CD1c-positive myeloid dendritic cell (primary cell): Measurements from ENCODE around the gene LDB2.

Experiments
- DNase-seq: peaks from one replicate; pipeline ENCODE4 v3.0.0-alpha.2; 2016; ENCODE audit errors: extremely low spot score

LDB2 gene

GRCh38 chr4:16685536-16685935 is 212.9 kb downstream of the LDB2 start:
- no peak for DNase-seq

- no peak for DNase-seq
Measured at GRCh38 chr4:16684935-16685334, 213.5 kb downstream of the LDB2 start.

GRCh38 chr4:16684097-16684496 is 214.3 kb downstream of the LDB2 start:
- DNase-seq: no peak

GRCh38 chr4:16682975-16683374 is 215.5 kb downstream of the LDB2 start:
- DNase-seq: no peak

GRCh38 chr4:16677001-16677944 is 221.2 kb downstream of the LDB2 start:
- no peak for DNase-seq

- no peak for DNase-seq
Measured at GRCh38 chr4:16676230-16676770, 222.1 kb downstream of the LDB2 start.

GRCh38 chr4:16674082-16674481 is 224.4 kb downstream of the LDB2 start:
- no peak for DNase-seq

- DNase-seq: no peak
Measured at GRCh38 chr4:16672421-16672820, 226.0 kb downstream of the LDB2 start.

- DNase-seq: no peak
Measured at GRCh38 chr4:16671741-16672140, 226.7 kb downstream of the LDB2 start.

GRCh38 chr4:16670727-16671126 is 227.7 kb downstream of the LDB2 start:
- no peak for DNase-seq

GRCh38 chr4:16669036-16669435 is 229.4 kb downstream of the LDB2 start:
- DNase-seq: no peak

- no peak for DNase-seq
Measured at GRCh38 chr4:16668488-16668887, 230.0 kb downstream of the LDB2 start.

- DNase-seq: no peak
Measured at GRCh38 chr4:16667464-16667863, 231.0 kb downstream of the LDB2 start.

- DNase-seq: no peak
Measured at GRCh38 chr4:16665942-16666551, 232.4 kb downstream of the LDB2 start.

- DNase-seq: no peak
Measured at GRCh38 chr4:16663732-16664131, 234.7 kb downstream of the LDB2 start.

GRCh38 chr4:16663307-16663706 is 235.1 kb downstream of the LDB2 start:
- DNase-seq: no peak

- no peak for DNase-seq
Measured at GRCh38 chr4:16661813-16662212, 236.6 kb downstream of the LDB2 start.

GRCh38 chr4:16660656-16661055 is 237.8 kb downstream of the LDB2 start:
- DNase-seq: no peak

- no peak for DNase-seq
Measured at GRCh38 chr4:16659694-16660093, 238.8 kb downstream of the LDB2 start.

GRCh38 chr4:16659079-16659478 is 239.4 kb downstream of the LDB2 start:
- no peak for DNase-seq

- no peak for DNase-seq
Measured at GRCh38 chr4:16658183-16658582, 240.3 kb downstream of the LDB2 start.

GRCh38 chr4:16655111-16655510 is 243.3 kb downstream of the LDB2 start:
- DNase-seq: no peak

- DNase-seq: no peak
Measured at GRCh38 chr4:16652732-16653305, 245.6 kb downstream of the LDB2 start.
